Endothelial cell of umbilical vein (primary cell): ENCODE results near the gene C5orf58. TPM values are rescaled to one million over a fixed set of nuclear protein-coding genes. Genes with fewer than 3 reads are reported as not detected.

Experiments used
- BruUV-seq: library from RNA; stranded (reverse); fragments of 400-500 nt; replicated peaks from 2 replicates; lab custom pipeline; 2021; lab: Mats Ljungman, UMichigan
- CTCF ChIA-PET: fragments of 300-600, 350-600 bp; sonication (Branson Sonifier 250); formaldehyde crosslinking; loops from one replicate; lab custom pipeline; 2021; ENCODE audit warnings: antibody characterized with exemption, inconsistent platforms; lab: Charles Lee
- POLR2A ChIA-PET: fragments of 300-600, 350-600 bp; sonication (Branson Sonifier 250); formaldehyde crosslinking; loops from one replicate; lab custom pipeline; 2021; ENCODE audit warnings: antibody characterized with exemption, inconsistent platforms; lab: Charles Lee
- DNase-seq: peaks from one replicate; pipeline ENCODE4 v3.0.0-alpha.2; 2011; ENCODE audit warnings: low read depth, low spot score
- FAIRE-seq: peaks from 2 replicates; lab custom pipeline; 2011; peaks lifted over from hg19 to GRCh38; lab: Jason Lieb, UNC
- H2AFZ ChIP-seq: 2 replicates; pipeline ENCODE4 v1.6.0; 2012; ENCODE audit warnings: low read depth, low read length, control low read depth, inconsistent platforms
- H3K27ac ChIP-seq: 2 replicates; pipeline ENCODE4 v1.5.1; 2011; ENCODE audit warnings: low read depth, mild to moderate bottlenecking, control low read depth, low read length, moderate library complexity; ENCODE audit not compliant: insufficient read depth
- H3K27me3 ChIP-seq, 2 experiments: 2 replicates each; pipeline versions ENCODE4 v1.6.0 to v1.6.1; 2011; ENCODE audit warnings: low read length in 2 of 2, mixed read lengths in 1 of 2; ENCODE audit not compliant: control insufficient read depth in 2 of 2, insufficient read depth in 2 of 2
- H3K36me3 ChIP-seq, 2 experiments: 2 replicates in 1 of 2; 3 replicates in 1 of 2; pipeline ENCODE4 v1.5.1; 2011; ENCODE audit warnings: low read length in 2 of 2, mild to moderate bottlenecking in 1 of 2, moderate library complexity in 1 of 2; ENCODE audit not compliant: control insufficient read depth in 2 of 2, insufficient read depth in 2 of 2; ENCODE audit errors: extremely low read depth in 1 of 2
- H3K4me1 ChIP-seq: 3 replicates; pipeline ENCODE4 v1.5.1; 2011; ENCODE audit warnings: mild to moderate bottlenecking, low read length; ENCODE audit not compliant: control insufficient read depth, insufficient read depth; ENCODE audit errors: extremely low read depth
- H3K4me2 ChIP-seq: 2 replicates; pipeline ENCODE4 v1.6.1; 2011; ENCODE audit warnings: low read length, control low read depth, mixed read lengths; ENCODE audit not compliant: insufficient read depth
- H3K4me3 ChIP-seq, 3 experiments: fragments of 200-600 bp in 1 of 3; sonication (generic), shearing (Covaris generic) in 1 of 3; replicated peaks in 1 of 3; 2 replicates each; pipeline ENCODE4 v1.5.1; 2011 to 2016; ENCODE audit warnings: control low read depth in 3 of 3, low read length in 3 of 3, mild to moderate bottlenecking in 2 of 3, inconsistent platforms in 1 of 3, low read depth in 1 of 3, moderate library complexity in 1 of 3; ENCODE audit not compliant: insufficient read depth in 1 of 3
- H3K79me2 ChIP-seq: 2 replicates; pipeline ENCODE4 v1.6.0; 2012; ENCODE audit warnings: low read length, inconsistent platforms; ENCODE audit not compliant: control insufficient read depth, insufficient read depth
- H3K9ac ChIP-seq: replicated peaks from 2 replicates; pipeline ENCODE3; 2011; ENCODE audit warnings: low read length, control low read depth; ENCODE audit not compliant: insufficient read depth; ENCODE audit errors: extremely low read depth
- H3K9me1 ChIP-seq: replicated peaks from 3 replicates; pipeline ENCODE4 v1.6.0; 2011; ENCODE audit warnings: mild to moderate bottlenecking, low read length; ENCODE audit not compliant: control insufficient read depth, insufficient read depth; ENCODE audit errors: extremely low read depth
- H3K9me3 ChIP-seq: replicated peaks from 2 replicates; pipeline ENCODE4 v1.5.1; 2012; ENCODE audit warnings: low read length, inconsistent platforms; ENCODE audit not compliant: control insufficient read depth, insufficient read depth
- H4K20me1 ChIP-seq: replicated peaks from 2 replicates; pipeline ENCODE3; 2011; ENCODE audit warnings: mild to moderate bottlenecking, low read length; ENCODE audit not compliant: control insufficient read depth, insufficient read depth; ENCODE audit errors: extremely low read depth
- EZH2 ChIP-seq: IDR thresholded peaks from 2 replicates; pipeline ENCODE4 v1.6.1; 2012; ENCODE audit warnings: borderline replicate concordance, low read depth, mild to moderate bottlenecking, moderate library complexity, low read length, inconsistent platforms; ENCODE audit not compliant: severe bottlenecking
- FOS ChIP-seq: IDR thresholded peaks from 2 replicates; pipeline ENCODE4 v1.6.1; 2011; ENCODE audit warnings: mild to moderate bottlenecking, low read length, moderate library complexity, borderline replicate concordance; ENCODE audit not compliant: insufficient read depth
- GATA2 ChIP-seq: IDR thresholded peaks from 2 replicates; pipeline ENCODE4 v1.7.0; 2011; ENCODE audit warnings: low read depth, mild to moderate bottlenecking, moderate library complexity, mixed read lengths, low read length; ENCODE audit not compliant: insufficient read length, insufficient read depth
- JUN ChIP-seq: IDR thresholded peaks from 2 replicates; pipeline ENCODE4 v1.6.1; 2011; ENCODE audit warnings: borderline replicate concordance, low read depth; ENCODE audit not compliant: insufficient read length, insufficient read depth
- MYC ChIP-seq: IDR thresholded peaks from one replicate; pipeline ENCODE4 v1.6.1; 2011; ENCODE audit warnings: mild to moderate bottlenecking, low read depth, low read length
- POLR2A ChIP-seq: IDR thresholded peaks from 2 replicates; pipeline ENCODE4 v1.6.1; 2012; ENCODE audit warnings: low read depth, mild to moderate bottlenecking, control low read depth, low read length
- POLR2AphosphoS5 ChIP-seq: IDR thresholded peaks from 2 replicates; pipeline ENCODE4 v1.6.1; 2012; ENCODE audit warnings: low read depth, mild to moderate bottlenecking, control low read depth, low read length, moderate library complexity; ENCODE audit not compliant: insufficient read depth
- dilution Hi-C: fragments of 300-500 bp; cut with MboI; formaldehyde crosslinking; loops from one replicate; pipeline ENCODE4 v1.15.0; 2019; ENCODE audit warnings: low sequenced_read_pairs; ENCODE audit not compliant: extremely low pct_ligation_motif_present
- intact Hi-C: fragments of 100-400 bp; cut with micrococcal nuclease; formaldehyde crosslinking; loops from one replicate; pipeline ENCODE4 v1.10.0; 2022
- polyA plus RNA-seq, 4 experiments: library from polyadenylated mRNA; depleted of rRNA in 3 of 4; stranded (reverse) in 3 of 4; unstranded in 1 of 4; fragments of >200 nt; gene quantifications; 2 replicates each; pipeline versions ENCODE4 v1.2.1 to v1.2.3, GENCODE V29; 2011 to 2012; ENCODE audit warnings: missing spikeins in 1 of 4
- total RNA-seq: library from RNA; stranded (reverse); gene quantifications from 2 replicates; pipeline ENCODE4 v1.2.3, GENCODE V29; 2021
- TF ChIP-seq, protein P1 (sequence below): IDR thresholded peaks from 2 replicates; pipeline ENCODE4 v1.6.1; 2011; ENCODE audit not compliant: insufficient read depth, insufficient read length
- TF ChIP-seq, protein P2 (sequence below), 2 donors: IDR thresholded peaks; 1 replicate in 1 of 2; 2 replicates in 1 of 2; pipeline ENCODE4 v1.5.1; 2011; ENCODE audit warnings: low read length in 2 of 2, mild to moderate bottlenecking in 2 of 2, moderate library complexity in 2 of 2, control low read depth in 1 of 2, inconsistent platforms in 1 of 2, low read depth in 1 of 2; ENCODE audit not compliant: insufficient read depth in 1 of 2; ENCODE audit errors: extremely low read depth in 1 of 2

Gene C5orf58
- total and polyA plus RNA-seq, 2 donors (not counting 3 experiments of a cell fraction or from before 2014, with no cell fraction given), result not detected

DNA sequence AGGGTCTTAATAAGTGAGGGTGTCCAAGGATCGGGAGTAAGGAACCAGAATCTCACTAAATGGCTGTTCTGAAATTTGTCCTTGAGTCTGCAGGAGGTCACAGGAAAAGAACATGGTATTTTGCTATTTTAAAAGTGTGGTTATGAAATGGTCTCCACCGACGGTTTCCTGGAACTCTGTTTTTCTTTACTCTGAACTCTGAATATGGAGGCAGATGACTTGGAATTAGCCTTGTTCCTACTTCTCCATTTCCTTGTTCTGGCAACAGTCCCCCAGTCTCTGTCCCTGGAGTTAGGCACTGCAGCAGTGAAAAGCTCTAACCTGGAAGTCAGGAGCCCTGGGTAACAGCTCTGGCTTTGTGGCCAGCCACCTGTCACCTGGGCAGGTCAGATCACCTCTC, 46.6 kb upstream of the C5orf58 start:
- H3K27me3 ChIP-seq, result peaks cover 0 to 3% of the 10 kb centered on the region in 2 experiments
- H3K4me3 ChIP-seq, result no peak overlapping the region
- H3K4me1 ChIP-seq, result no peaks in the 10 kb centered on the region
- H3K79me2 ChIP-seq, result no peaks in the 10 kb centered on the region
- no peak overlapping the region for H3K4me2 ChIP-seq
- DNase-seq (no peak), FAIRE-seq (no peak)
- no peak overlapping the region for H3K27ac ChIP-seq
- dilution Hi-C loops, result loop anchor here (25.0 kb wide), 1 partner anchor 99 kb away; no protein-coding TSS in a partner anchor
- no peaks in the 10 kb centered on the region for H3K9me3 ChIP-seq
- no peaks in the 10 kb centered on the region for H3K9me1 ChIP-seq
- no peaks in the 10 kb centered on the region for H3K36me3 ChIP-seq
- no TSS peak for BruUV-seq
- no peak overlapping the region for H3K9ac ChIP-seq
- TF ChIP-seq JUN (no peak), MYC (no peak), POLR2AphosphoS5 (no peak), FOS (no peak), EZH2 (no peak), GATA2 (no peak), POLR2A (no peak)
- TF ChIP-seq, protein P1, sequence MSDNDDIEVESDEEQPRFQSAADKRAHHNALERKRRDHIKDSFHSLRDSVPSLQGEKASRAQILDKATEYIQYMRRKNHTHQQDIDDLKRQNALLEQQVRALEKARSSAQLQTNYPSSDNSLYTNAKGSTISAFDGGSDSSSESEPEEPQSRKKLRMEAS, result no peak
- TF ChIP-seq, protein P2, sequence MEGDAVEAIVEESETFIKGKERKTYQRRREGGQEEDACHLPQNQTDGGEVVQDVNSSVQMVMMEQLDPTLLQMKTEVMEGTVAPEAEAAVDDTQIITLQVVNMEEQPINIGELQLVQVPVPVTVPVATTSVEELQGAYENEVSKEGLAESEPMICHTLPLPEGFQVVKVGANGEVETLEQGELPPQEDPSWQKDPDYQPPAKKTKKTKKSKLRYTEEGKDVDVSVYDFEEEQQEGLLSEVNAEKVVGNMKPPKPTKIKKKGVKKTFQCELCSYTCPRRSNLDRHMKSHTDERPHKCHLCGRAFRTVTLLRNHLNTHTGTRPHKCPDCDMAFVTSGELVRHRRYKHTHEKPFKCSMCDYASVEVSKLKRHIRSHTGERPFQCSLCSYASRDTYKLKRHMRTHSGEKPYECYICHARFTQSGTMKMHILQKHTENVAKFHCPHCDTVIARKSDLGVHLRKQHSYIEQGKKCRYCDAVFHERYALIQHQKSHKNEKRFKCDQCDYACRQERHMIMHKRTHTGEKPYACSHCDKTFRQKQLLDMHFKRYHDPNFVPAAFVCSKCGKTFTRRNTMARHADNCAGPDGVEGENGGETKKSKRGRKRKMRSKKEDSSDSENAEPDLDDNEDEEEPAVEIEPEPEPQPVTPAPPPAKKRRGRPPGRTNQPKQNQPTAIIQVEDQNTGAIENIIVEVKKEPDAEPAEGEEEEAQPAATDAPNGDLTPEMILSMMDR (IDR thresholded peaks at IDR 0.05; ENCODE audit: extremely low read depth in 1 of 2, insufficient read depth in 1 of 2, low read depth in 1 of 2, low read length in 2 of 2), result no peak
- CTCF ChIA-PET, result interaction anchor here (1.0 to 11.4 kb wide), 6 partner anchors 19 to 135 kb away, joined by 3 to 252 read pairs (median 10); no protein-coding TSS in a partner anchor
- intact Hi-C loops, result no loop called here
- no peak overlapping the region for H2AFZ ChIP-seq
- H4K20me1 ChIP-seq, result no peaks in the 10 kb centered on the region
- POLR2A ChIA-PET, result no interaction called here
